GM10266 (cell line): ENCODE measurements around the gene ZNF385A.

Experiments
- DNase-seq: peaks from one replicate; pipeline ENCODE4 v3.0.0; 2012; ENCODE audit errors: extremely low spot score
- CTCF ChIP-seq: IDR thresholded peaks from 2 replicates; pipeline ENCODE4 v1.5.1; 2012; ENCODE audit warnings: mild to moderate bottlenecking, low read depth; ENCODE audit not compliant: control insufficient read depth, insufficient read depth; ENCODE audit errors: missing control alignments

ZNF385A gene

DNA sequence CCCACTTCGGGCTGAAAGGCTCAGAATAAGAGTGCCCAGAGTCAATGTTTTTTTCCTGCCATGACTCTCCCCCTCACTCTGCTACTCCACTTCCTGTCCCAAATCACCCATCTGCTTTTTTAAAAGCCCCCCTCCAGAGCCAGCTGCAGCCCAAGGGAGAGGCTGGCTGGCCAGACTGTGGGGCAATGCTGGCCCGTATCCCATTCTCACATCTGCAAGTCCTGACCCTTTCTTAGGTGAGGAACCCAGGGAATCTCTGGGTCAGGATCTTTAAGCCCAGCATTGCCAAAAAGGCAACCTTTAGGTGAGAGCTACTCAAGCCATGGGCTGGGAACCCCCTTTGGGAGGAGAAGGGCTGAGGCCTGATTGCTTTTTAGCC lies 36.2 kb upstream of the ZNF385A start:
- TF ChIP-seq CTCF: no peak

GRCh38 chr12:54419088-54419887 lies 34.8 kb upstream of the ZNF385A start, which contains the start of gene ITGA5:
Gene ITGA5 (minus strand): TSS chr12:54419266. CDS start chr12:54419198, 68 bp downstream.
- no peak for TF ChIP-seq CTCF

More for the DNA sequence above, 36.2 kb upstream of the ZNF385A start:
- no peak for DNase-seq

GRCh38 chr12:54418441-54419087 lies 34.0 kb upstream of the ZNF385A start:
- TF ChIP-seq CTCF: no peak
- DNase-seq: no peak

More at GRCh38 chr12:54419088-54419887, 34.8 kb upstream of the ZNF385A start, which contains the start of gene ITGA5:
- DNase-seq: no peak

GRCh38 chr12:54417712-54418440 lies 33.3 kb upstream of the ZNF385A start:
- TF ChIP-seq CTCF: no peak
- DNase-seq: no peak

DNA sequence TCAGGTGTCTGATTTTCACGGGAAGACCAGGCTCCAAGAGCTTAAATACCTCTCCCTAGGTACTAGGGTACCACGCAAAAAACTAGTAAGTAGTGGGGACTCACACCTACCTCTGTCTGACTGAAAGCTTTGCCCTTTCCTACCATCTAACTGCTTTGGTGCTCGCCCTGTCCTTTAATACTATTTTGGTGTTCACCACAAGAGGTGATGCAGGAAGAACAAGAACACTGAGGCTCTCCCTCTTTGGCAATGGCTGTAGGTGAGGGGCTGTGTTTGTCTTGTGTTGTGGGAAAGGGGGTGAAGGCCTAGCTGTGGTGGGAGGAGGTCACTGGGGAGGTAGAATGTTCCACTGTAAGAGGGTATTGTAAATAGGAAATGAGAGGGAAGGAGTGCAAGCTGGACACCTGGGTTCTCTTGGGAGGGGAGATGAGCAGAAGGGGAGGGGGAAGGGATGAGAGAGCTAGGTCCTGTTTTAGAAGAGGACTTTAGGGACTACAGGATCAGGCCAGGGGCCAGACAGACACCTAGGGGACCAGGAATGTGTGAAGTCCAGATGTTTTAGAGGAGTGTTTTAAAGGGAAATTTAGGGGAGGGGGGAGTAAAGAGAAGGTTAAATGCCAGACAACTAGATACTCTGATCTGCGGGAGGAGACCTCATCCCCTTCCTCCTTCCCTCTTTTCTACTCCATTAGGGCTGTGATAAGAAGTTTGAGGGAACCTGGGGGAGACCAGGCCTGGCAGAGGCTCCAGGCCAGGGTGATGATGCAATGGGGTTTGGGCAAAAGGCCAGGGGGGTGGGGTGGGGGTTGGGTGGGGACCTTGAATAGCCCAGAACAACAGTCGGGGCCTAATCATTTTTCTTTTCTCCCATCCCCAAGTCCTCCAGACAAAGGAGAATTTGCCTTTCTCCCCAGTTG lies 32.4 kb upstream of the ZNF385A start:
- DNase-seq: no peak
- TF ChIP-seq CTCF: no peak

DNA sequence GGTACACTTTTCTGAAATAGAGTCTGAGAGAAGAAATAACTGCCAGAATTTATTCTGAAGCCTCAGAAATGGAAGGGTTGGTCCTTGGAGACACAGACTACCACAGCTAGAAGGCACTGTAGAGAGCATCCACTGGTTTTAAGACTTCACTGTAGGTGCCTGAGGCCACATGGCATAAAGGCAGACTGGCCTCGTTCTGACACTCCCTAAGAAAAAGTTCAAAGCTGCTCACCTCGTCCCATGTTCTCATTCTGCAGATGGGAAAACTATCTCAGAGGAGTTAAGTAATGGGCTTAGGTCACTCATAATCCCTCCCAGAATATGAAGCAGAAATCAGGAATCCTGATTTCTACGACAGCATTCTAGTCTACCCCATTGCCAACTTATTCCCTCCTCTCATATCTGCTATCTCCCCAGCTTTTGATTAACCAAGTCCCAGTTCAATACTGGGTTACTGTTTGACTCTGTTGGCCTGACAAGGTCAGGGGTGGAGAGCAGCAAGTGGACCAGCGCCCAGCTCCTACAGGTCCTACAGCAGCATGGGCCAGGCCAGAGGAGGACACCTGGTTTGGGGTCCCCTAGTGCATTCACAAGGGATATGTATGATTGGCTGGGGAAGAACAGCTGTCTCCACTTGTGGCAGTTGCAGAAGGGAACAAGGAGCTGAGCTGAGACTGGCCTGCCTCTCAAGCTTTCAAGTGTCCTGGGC lies 30.8 kb upstream of the ZNF385A start:
- no peak for DNase-seq
- TF ChIP-seq CTCF: no peak
